MM.1S (cell line): Measurements from ENCODE around the gene ACBD5.
A peak's percentile ranks its signal among the peaks of the same experiment; 100 is the strongest.

Experiments used
- DNase-seq: peaks from one replicate; pipeline ENCODE4 v3.0.0-alpha.2; 2015
- H2AFZ ChIP-seq: fragments of 300-600 bp; sonication (generic); 2 replicates; pipeline ENCODE4 v1.6.0; 2016; ENCODE audit warnings: antibody characterized with exemption, low read length
- H3F3A ChIP-seq: fragments of 300-600 bp; sonication (generic); 2 replicates; pipeline ENCODE4 v1.6.1; 2016; ENCODE audit warnings: mild to moderate bottlenecking, antibody characterized with exemption, low read length, moderate library complexity, mixed read lengths; ENCODE audit not compliant: insufficient read depth
- H3K27ac ChIP-seq: fragments of 300-600 bp; sonication (generic); 2 replicates; pipeline ENCODE4 v1.5.1; 2016; ENCODE audit warnings: mild to moderate bottlenecking, low read length
- H3K27me3 ChIP-seq: fragments of 300-600 bp; sonication (generic); replicated peaks from 2 replicates; pipeline ENCODE4 v1.6.0; 2016; ENCODE audit warnings: low read length; ENCODE audit not compliant: insufficient read depth
- H3K36me3 ChIP-seq: fragments of 300-600 bp; sonication (generic); replicated peaks from 2 replicates; pipeline ENCODE4 v1.6.1; 2016; ENCODE audit warnings: mild to moderate bottlenecking, low read length, mixed read lengths; ENCODE audit not compliant: insufficient read depth
- H3K4me1 ChIP-seq: fragments of 300-600 bp; sonication (generic); 2 replicates; pipeline ENCODE4 v1.6.1; 2016; ENCODE audit warnings: low read length, mixed read lengths
- H3K4me2 ChIP-seq: fragments of 300-600 bp; sonication (generic); 2 replicates; pipeline ENCODE4 v1.6.0; 2016; ENCODE audit warnings: low read depth, low read length
- H3K4me3 ChIP-seq: fragments of 300-600 bp; sonication (generic); 2 replicates; pipeline ENCODE4 v1.5.1; 2016; ENCODE audit warnings: low read length, mixed read lengths
- H3K79me2 ChIP-seq: fragments of 300-600 bp; sonication (generic); 2 replicates; pipeline ENCODE4 v1.6.1; 2016; ENCODE audit warnings: mixed run types, low read length, mixed read lengths
- H3K9ac ChIP-seq: fragments of 300-600 bp; sonication (generic); 2 replicates; pipeline ENCODE4 v1.6.1; 2016; ENCODE audit warnings: low read length, mixed read lengths
- H3K9me2 ChIP-seq: fragments of 300-600 bp; sonication (generic); replicated peaks from 2 replicates; pipeline ENCODE4 v1.6.1; 2016; ENCODE audit warnings: mild to moderate bottlenecking, low read length, mixed read lengths; ENCODE audit not compliant: insufficient read depth
- H3K9me3 ChIP-seq: fragments of 300-600 bp; sonication (generic); replicated peaks from 2 replicates; pipeline ENCODE4 v1.6.1; 2016; ENCODE audit warnings: mild to moderate bottlenecking, low read length, mixed read lengths; ENCODE audit not compliant: insufficient read depth
- H4K20me1 ChIP-seq: fragments of 300-600 bp; sonication (generic); 2 replicates; pipeline ENCODE4 v1.6.1; 2016; ENCODE audit warnings: mild to moderate bottlenecking, low read length, moderate library complexity, mixed read lengths; ENCODE audit not compliant: insufficient read depth
- CTCF ChIP-seq: fragments of 300-600 bp; sonication (generic); IDR thresholded peaks from 2 replicates; pipeline ENCODE4 v1.5.1; 2016; ENCODE audit warnings: antibody characterized with exemption, low read length, mixed read lengths
- EZH2 ChIP-seq: fragments of 300-600 bp; sonication (generic); optimal IDR thresholded peaks from 2 replicates; pipeline ENCODE3; 2017; ENCODE audit warnings: low read depth, mild to moderate bottlenecking, antibody characterized with exemption, low read length, mixed read lengths
- EZH2phosphoT487 ChIP-seq: fragments of 300-600 bp; sonication (generic); IDR thresholded peaks from 2 replicates; pipeline ENCODE4 v1.6.1; 2018; ENCODE audit warnings: antibody characterized with exemption, low read length

ACBD5 gene

GRCh38 chr10:27203806-27204205 lies 36.8 kb downstream of the ACBD5 start:
- no peaks in the 10 kb centered on the region for H4K20me1 ChIP-seq
- no peak overlapping the region for H3K4me2 ChIP-seq
- TF ChIP-seq EZH2phosphoT487, result no peak
- no peak for TF ChIP-seq CTCF
- no peak for TF ChIP-seq EZH2
- H3K27ac ChIP-seq, result no peak overlapping the region
- H3F3A ChIP-seq, result no peaks in the 10 kb centered on the region
- no peak overlapping the region for H3K9ac ChIP-seq
- no peaks in the 10 kb centered on the region for H3K9me2 ChIP-seq
- H3K4me1 ChIP-seq, result no peaks in the 10 kb centered on the region
- H3K27me3 ChIP-seq, result no peaks in the 10 kb centered on the region
- no peak for DNase-seq
- H3K9me3 ChIP-seq, result no peaks in the 10 kb centered on the region
- H2AFZ ChIP-seq, result no peak overlapping the region
- no peaks in the 10 kb centered on the region for H3K79me2 ChIP-seq
- H3K4me3 ChIP-seq, result no peak overlapping the region
- no peaks in the 10 kb centered on the region; the same call in 1 of the 2 replicates for H3K36me3 ChIP-seq

DNA sequence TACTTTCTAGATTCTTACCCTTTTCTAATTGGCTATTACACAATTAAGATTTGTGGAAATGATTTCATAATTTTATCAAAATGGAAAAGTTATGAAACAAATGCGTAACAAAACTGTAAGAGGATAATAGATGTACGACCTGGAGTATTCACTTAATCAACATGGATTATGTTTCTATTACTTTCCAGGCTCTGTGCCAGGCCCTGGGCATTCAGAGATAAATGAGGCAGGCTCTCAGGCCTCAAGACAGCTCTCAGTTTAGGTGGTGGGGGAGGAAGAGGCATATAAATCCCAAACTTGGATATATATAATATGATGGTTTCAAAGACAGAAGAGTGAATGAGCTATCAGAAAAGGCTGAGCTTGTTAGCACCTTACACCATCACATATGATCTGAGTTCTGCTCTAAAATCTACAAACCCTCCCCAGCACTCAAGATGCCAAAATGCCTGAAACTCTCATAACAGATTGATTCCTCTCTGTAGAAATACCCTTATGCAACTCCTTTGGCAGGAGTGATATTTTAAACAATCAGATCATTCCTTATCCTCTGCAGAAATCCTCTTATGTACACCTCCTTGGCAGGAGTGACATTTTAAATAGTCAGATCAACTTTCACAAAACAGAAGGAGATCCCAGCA lies 42.5 kb downstream of the ACBD5 start:
- H3K27ac ChIP-seq, result no peak overlapping the region
- H3K4me2 ChIP-seq, result no peak overlapping the region
- no peaks in the 10 kb centered on the region for H3K4me1 ChIP-seq
- H3K9ac ChIP-seq, result no peak overlapping the region
- DNase-seq, result no peak
- no peaks in the 10 kb centered on the region for H3F3A ChIP-seq
- H3K4me3 ChIP-seq, result no peak overlapping the region
- TF ChIP-seq EZH2phosphoT487, result no peak
- no peak for TF ChIP-seq EZH2
- no peak for TF ChIP-seq CTCF
- no peaks in the 10 kb centered on the region for H3K27me3 ChIP-seq
- no peaks in the 10 kb centered on the region for H4K20me1 ChIP-seq
- H3K9me2 ChIP-seq, result no peaks in the 10 kb centered on the region
- H3K79me2 ChIP-seq, result no peaks in the 10 kb centered on the region
- H3K9me3 ChIP-seq, result no peaks in the 10 kb centered on the region
- no peak overlapping the region for H2AFZ ChIP-seq
- H3K36me3 ChIP-seq, result no peaks in the 10 kb centered on the region

- Histone ChIP-seq H3K79me2 (no peaks in the 10 kb centered on the region), H3F3A (peaks cover 6% of the 10 kb centered on the region; the same call in 1 of the 2 replicates), H3K27ac (peak overlapping the region; percentile 49; the same call in 1 of the 2 replicates), H3K36me3 (no peaks in the 10 kb centered on the region), H3K27me3 (no peaks in the 10 kb centered on the region), H3K4me3 (no peak overlapping the region), H3K9me2 (no peaks in the 10 kb centered on the region), H2AFZ (no peak overlapping the region), H3K4me2 (peak overlapping the region; percentile 33), H4K20me1 (no peaks in the 10 kb centered on the region), H3K9me3 (no peaks in the 10 kb centered on the region), H3K4me1 (peaks cover 14% of the 10 kb centered on the region), H3K9ac (no peak overlapping the region)
- DNase-seq, result no peak
- TF ChIP-seq CTCF (no peak), EZH2phosphoT487 (no peak), EZH2 (no peak)
These were observed 48.3 kb downstream of the ACBD5 start for GRCh38 chr10:27192284-27192683.
